T47D (cell line): ENCODE results near the gene PARD3.

Source experiments
- DNase-seq, 2 experiments: peaks; one replicate each; pipeline versions ENCODE4 v3.0.0 to v3.0.0-alpha.2; 2011 to 2012; ENCODE audit warnings: low read depth in 1 of 2, low spot score in 1 of 2
- JUND ChIP-seq: IDR thresholded peaks from 2 replicates; pipeline ENCODE4 v1.6.1; 2012; ENCODE audit warnings: low read depth
- in situ Hi-C: cut with HindIII; loops from 2 replicates; pipeline ENCODE4 v1.10.0; 2016; ENCODE audit warnings: low sequenced_read_pairs, low pct_unique_long_range_greater_than_20kb

Gene PARD3

DNA sequence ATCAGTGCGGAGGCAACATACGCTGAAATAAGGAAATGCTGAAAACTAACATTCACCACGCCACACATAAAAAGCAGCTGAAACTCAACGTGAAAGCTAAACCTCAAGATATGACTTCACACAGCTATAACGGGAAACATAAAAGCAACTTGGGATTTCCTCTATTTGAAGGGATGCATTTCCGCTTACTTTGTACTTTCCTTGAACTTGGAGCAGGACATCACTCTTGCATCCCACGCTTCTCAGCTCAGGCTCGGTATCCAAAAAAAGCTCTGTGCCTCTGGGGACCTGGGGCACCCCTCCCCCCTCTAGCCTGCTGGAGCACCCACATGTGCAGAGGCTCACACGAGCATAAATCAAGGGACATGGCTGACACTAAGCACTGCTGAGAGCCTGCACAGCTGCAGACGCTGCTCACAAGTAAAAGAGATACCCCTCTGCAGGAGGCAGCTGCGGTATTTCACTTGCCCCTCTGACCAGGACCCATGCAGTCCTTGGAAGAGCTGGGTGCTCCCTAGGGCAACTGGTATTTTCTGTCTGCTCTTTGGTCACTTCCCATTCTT, 34.2 kb downstream of the PARD3 start:
- TF ChIP-seq JUND = no peak
- in situ Hi-C loops = no loop called here
- no peak for DNase-seq

- no peak for DNase-seq
- in situ Hi-C loops = no loop called here
Observed at GRCh38 chr10:34778237-34778636, 36.9 kb downstream of the PARD3 start.

DNA sequence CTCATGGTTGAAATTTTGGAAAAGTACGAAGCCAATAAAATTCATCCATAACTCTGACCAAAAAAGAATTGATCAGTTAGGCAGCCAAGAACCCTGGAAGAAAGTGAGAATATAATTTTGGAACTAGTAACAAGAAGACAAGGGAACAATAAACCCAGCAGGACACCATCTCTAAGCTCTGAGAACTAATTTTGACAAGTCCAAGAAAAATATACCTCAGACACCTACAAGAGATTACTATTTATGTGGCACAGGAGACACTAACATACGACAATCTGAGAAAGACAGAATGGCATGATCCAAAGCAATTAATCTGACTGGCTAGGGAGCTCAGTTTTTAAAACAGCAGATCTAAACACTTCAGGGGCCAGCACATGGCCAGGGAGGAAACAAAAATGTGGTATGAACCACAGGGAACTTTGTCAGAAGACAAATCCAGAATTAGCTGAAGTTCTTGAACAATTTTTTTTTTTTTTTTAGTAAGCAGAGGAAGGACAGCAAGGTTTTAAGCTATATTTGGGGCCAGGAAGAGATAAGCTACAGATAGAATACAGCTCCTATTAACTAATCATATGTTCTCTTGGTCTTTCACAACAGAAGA, 38.9 kb downstream of the PARD3 start:
- no peak for DNase-seq
- TF ChIP-seq JUND = no peak
- in situ Hi-C loops = no loop called here

More at GRCh38 chr10:34778237-34778636, 36.9 kb downstream of the PARD3 start:
- no peak for TF ChIP-seq JUND

GRCh38 chr10:34775044-34775637, 40.0 kb downstream of the PARD3 start:
- in situ Hi-C loops = no loop called here
- no peak for DNase-seq
- TF ChIP-seq JUND = no peak

GRCh38 chr10:34773636-34774630, 41.2 kb downstream of the PARD3 start:
- no peak for TF ChIP-seq JUND
- DNase-seq = no peak
- in situ Hi-C loops = no loop called here

DNA sequence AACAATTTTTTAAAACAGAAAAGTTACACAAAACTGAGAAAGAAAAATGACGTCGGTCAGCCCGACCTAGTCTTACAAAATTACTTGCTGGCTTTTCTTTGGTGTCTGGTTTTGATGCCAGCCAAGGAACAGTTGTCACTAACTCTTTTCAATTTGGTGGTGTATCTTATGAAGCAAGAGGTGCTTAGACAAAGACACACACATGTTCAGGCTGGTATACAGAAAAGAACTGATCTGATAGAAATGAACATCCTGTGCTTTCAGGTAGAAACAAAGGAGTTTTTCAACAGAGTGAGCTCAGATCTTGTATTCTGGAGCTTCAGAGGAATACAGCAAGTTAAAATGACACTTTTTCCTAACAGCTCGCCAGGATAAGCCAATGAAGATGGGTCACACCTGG, 43.6 kb downstream of the PARD3 start:
- in situ Hi-C loops = no loop called here
- DNase-seq = no peak
- no peak for TF ChIP-seq JUND

DNA sequence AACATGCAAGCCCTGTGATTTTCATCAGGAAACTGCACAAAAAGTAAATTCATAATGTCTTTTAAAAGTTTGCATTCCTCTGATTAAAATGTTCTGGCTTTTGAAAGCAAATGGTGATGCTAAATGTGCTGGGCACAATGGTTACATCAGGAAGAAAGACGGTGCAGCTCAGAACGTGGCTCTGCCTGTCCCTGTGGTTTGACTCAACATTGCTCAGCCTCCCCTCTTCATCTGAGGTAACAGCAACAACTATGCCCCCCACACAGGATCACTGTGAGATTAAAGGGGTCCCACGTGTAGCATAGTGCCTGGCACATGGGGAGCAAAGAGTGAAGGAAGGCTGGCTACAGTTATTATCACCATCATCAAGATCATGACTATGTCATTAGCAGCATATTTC, 44.0 kb downstream of the PARD3 start:
- TF ChIP-seq JUND = no peak
- DNase-seq = no peak
- in situ Hi-C loops = no loop called here

DNA sequence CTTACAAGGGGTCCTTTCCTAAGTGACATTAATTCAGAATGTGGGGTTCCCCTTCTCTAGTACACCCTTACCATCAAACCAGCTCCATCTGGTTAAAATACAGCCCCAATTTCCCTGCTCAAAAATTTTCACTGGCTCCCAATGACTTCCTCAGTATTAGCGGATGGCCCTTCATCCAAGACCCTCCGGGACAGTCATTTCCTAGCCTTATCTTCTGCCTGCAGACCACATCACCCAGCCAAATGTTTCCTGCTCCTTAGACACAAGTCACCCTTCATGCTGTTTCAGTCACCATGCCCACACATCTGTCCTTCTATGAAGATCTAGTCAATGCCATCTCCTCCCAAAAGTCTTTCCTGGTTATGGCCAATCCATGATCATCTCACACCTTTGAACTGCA, 45.2 kb downstream of the PARD3 start:
- no peak for DNase-seq
- no peak for TF ChIP-seq JUND
- in situ Hi-C loops = no loop called here

- in situ Hi-C loops = no loop called here
- no peak for DNase-seq
- no peak for TF ChIP-seq JUND
Observed at GRCh38 chr10:34768972-34769330, 46.1 kb downstream of the PARD3 start.

DNA sequence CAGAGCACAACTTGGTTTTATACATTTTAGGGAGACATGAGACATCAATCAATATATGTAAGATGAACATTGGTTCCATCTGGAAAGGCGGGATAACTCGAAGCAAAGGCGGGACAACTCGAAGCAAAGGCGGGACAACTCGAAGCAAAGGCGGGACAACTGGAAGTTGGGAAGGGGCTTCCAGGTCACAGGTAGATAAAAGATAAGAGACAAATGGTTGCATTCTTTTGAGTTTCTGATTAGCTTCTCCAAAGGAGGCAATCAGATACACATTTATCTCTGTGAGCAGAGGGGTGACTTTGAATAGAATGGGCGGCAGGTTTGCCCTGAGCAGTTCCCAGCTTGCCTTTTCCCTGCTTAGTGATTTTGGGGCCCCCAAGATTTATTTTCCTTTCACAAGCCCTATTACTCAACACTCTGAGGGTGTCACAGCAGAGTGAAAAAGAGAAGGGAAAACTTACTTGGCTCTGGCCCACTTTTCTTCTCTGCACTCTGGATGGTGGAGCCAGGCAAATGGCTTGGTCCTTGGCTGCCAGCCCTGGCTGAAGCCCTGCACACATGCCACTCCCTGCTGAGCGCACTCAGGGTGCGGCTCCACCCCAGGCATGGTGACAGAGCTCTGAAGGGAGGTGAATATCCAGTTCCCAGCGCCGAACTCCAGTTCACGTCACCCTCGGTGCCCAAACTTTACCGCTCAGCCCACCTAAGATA, 46.7 kb downstream of the PARD3 start:
- no peak for TF ChIP-seq JUND
- DNase-seq = no peak
- in situ Hi-C loops = no loop called here

GRCh38 chr10:34766811-34767494, 48.1 kb downstream of the PARD3 start:
- in situ Hi-C loops = no loop called here
- no peak for TF ChIP-seq JUND
- DNase-seq = no peak

GRCh38 chr10:34766266-34766600, 48.9 kb downstream of the PARD3 start:
- no peak for DNase-seq
- in situ Hi-C loops = no loop called here

More at GRCh38 chr10:34766266-34766600, 48.9 kb downstream of the PARD3 start:
- TF ChIP-seq JUND = no peak
